GM06990 (cell line): ENCODE results near the gene GPR160.

ENCODE experiments used
- DNase-seq: peaks from one replicate; pipeline ENCODE4 v3.0.0-alpha.2; 2011; ENCODE audit not compliant: insufficient read length; ENCODE audit errors: extremely low read depth
- H3K27me3 ChIP-seq: replicated peaks from 2 replicates; pipeline ENCODE4 v1.6.0; 2011; ENCODE audit warnings: low read length; ENCODE audit not compliant: control insufficient read depth, insufficient read depth
- H3K36me3 ChIP-seq: 2 replicates; pipeline ENCODE4 v1.5.1; 2011; ENCODE audit warnings: low read length; ENCODE audit not compliant: control insufficient read depth, insufficient read depth
- H3K4me3 ChIP-seq: replicated peaks from 2 replicates; pipeline ENCODE4 v1.5.1; 2011; ENCODE audit warnings: low read depth, mild to moderate bottlenecking, control low read depth, low read length
- CTCF ChIP-seq: IDR thresholded peaks from 2 replicates; pipeline ENCODE4 v1.5.1; 2011; ENCODE audit warnings: low read length, control low read depth, mild to moderate bottlenecking, inconsistent platforms; ENCODE audit not compliant: insufficient read depth, poor library complexity, severe bottlenecking

GPR160 gene

GRCh38 chr3:170037463-170038433 is at the start of gene GPR160:
Gene GPR160, plus strand, starts transcription at chr3:170037995. Its CDS starts 45,978 bp downstream, at chr3:170083973.
- H3K4me3 ChIP-seq = peak within 1 kb of the TSS; percentile 84
- no peaks in the 10 kb centered on the region for H3K36me3 ChIP-seq
- DNase-seq = peak; percentile 88
- H3K27me3 ChIP-seq = no peaks in the 10 kb centered on the region
- TF ChIP-seq CTCF = peak; percentile 93

DNA sequence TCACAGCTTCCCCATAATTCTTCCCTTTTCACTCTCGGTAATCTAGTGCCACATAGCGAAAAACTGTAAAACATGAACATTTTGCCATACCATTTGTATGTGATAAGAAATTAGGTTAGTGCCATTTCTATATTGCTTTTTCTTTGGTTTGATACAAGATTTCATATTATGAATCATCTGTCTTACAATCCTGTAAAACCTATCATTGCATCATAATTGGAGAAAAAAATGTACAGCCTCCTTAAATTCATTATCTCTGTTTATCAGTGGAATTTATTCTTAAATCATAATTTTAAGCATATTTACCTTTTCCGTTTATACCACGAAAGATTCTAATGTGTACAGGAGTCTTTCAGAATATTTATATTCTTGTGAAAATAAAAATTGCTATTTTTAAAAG is 47.4 kb upstream of the GPR160 start:
- no peak for TF ChIP-seq CTCF
- peaks cover 11% of the 10 kb centered on the region for H3K36me3 ChIP-seq

DNA sequence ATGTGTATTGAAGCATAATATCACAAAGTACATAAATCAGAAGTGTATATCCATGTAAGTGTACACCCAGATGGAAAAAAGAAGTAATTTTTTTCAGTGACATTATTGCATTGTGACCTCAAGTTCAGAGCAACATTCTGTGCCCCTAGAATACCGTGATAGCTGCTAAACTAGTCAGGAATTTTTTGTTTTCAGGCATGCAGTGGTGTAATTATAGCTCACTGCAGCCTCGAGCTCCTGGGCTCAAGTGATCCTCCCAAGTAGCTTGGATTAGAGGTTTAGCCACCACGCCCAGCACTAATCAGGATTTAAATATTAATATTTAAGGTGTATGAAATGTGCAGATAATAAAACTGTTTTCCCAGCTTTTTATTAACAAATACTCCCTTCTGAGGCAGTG is 45.6 kb upstream of the GPR160 start:
- Histone ChIP-seq H3K36me3 (peaks cover 12% of the 10 kb centered on the region), H3K27me3 (no peaks in the 10 kb centered on the region), H3K4me3 (no peak overlapping the region)
- DNase-seq = no peak
- no peak for TF ChIP-seq CTCF

More for the DNA sequence above, 47.4 kb upstream of the GPR160 start:
- Histone ChIP-seq H3K27me3 (no peaks in the 10 kb centered on the region), H3K4me3 (no peak overlapping the region)
- DNase-seq = no peak

DNA sequence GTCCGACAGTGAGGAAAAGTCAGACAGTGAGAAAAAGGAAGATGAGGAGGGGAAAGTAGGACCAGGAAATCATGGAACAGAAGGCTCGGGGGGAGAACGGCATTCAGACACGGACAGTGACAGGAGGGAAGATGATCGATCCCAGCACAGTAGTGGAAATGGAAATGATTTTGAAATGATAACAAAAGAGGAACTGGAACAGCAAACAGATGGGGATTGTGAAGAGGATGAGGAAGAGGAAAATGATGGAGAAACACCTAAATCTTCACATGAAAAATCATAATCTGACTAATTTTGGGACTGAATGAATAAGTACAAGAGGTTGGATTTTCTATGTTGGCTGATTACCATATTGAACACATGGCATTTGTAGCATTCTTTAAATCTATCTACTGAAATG is 45.0 kb upstream of the GPR160 start:
- Histone ChIP-seq H3K27me3 (no peaks in the 10 kb centered on the region), H3K36me3 (peaks cover 12% of the 10 kb centered on the region), H3K4me3 (no peak overlapping the region)
- DNase-seq = no peak
- TF ChIP-seq CTCF = no peak

GRCh38 chr3:169993761-169994160 is 44.0 kb upstream of the GPR160 start:
- DNase-seq = no peak
- H3K4me3 ChIP-seq = no peak overlapping the region
- H3K36me3 ChIP-seq = peaks cover 12% of the 10 kb centered on the region
- H3K27me3 ChIP-seq = no peaks in the 10 kb centered on the region
- TF ChIP-seq CTCF = no peak
